ENCODE data around the gene GDF9.

DNA sequence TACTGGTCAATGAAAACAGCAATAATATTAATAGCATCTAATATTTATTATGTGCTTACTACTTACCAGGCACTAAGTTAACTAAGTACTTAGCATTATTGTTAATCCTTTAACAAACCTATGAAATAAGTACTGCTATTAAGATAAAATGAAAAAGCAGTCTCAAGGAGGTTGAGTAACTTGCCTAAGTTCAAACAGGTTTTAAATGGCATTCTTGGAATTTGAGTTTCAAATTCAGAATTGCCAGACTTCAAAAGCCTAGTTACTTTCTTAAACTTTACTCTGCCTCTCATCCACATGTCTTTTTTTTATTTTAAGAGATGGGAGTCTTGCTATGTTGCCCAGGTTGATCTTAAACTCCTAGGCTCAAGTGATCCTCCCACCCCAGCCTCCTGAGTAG lies 23.2 kb upstream of the GDF9 start:
- TF ChIP-seq, protein P1, sequence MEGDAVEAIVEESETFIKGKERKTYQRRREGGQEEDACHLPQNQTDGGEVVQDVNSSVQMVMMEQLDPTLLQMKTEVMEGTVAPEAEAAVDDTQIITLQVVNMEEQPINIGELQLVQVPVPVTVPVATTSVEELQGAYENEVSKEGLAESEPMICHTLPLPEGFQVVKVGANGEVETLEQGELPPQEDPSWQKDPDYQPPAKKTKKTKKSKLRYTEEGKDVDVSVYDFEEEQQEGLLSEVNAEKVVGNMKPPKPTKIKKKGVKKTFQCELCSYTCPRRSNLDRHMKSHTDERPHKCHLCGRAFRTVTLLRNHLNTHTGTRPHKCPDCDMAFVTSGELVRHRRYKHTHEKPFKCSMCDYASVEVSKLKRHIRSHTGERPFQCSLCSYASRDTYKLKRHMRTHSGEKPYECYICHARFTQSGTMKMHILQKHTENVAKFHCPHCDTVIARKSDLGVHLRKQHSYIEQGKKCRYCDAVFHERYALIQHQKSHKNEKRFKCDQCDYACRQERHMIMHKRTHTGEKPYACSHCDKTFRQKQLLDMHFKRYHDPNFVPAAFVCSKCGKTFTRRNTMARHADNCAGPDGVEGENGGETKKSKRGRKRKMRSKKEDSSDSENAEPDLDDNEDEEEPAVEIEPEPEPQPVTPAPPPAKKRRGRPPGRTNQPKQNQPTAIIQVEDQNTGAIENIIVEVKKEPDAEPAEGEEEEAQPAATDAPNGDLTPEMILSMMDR (IDR thresholded peaks at IDR 0.05): no peak
- TF ChIP-seq POLR2A (IDR thresholded peaks at IDR 0.05): no peak
